HG03175 (cell line): ENCODE results near the gene PARM1.
"Not testable (repeated sequence)": the region's sequence is repeated elsewhere in the genome, so short reads cannot be mapped to it uniquely, and the experiment has no call there.

Experiments used
- ATAC-seq: cut with Tn5 transposase; IDR thresholded peaks from one replicate; pipeline ENCODE4 v1.9.1; 2021; ENCODE audit warnings: mild to moderate bottlenecking, moderate library complexity; ENCODE audit not compliant: unreplicated experiment

PARM1 gene

DNA sequence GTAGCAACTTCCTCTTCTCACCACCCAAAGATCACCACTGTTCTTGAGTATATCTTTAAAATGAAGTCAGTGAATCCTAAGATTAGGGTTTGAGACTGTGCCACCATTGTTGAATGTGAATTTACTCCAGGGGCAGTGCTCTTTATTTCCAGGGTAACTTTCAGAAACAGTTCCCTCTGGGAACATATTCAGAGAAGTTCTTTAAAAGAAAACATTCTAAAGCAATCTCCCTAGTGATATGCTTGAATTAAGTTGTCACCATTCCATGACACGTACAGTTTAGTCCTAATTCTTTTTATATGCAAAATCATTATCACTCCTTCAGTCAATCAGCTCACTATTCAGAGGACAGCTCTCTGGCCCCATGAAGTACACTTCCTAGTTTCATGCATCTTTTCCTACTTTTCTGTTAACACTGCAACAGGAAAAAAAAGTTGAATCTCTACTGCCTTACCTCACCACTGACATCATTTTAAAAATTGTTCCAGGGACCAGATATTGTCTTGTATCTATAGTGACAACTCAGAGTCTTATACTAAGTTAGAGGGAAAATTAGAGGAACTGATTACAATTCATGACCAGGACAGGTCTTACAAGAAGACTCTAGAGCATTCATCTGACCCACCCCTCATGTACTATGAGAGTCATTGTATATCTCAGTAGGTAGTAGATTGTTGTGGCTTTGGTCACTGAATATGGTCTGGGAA lies 49.8 kb downstream of the PARM1 start:
- ATAC-seq: no peak

DNA sequence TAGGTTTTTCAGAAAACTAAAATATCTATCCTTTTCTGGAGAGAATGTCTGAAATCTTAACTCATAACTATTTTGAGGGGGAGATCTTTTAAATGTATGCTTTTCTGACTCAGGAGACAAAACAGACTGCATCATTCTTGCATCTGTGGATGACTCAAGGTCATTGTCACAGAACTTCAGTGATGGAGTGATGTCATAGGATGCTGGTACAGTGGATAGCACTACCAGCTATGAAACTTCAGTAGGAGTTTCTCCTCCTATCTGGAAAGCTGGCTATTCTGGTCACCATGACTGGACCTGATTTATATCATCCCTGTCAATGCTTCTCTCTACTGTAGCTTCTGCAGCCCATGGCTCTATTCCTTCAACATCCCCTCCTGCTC lies 50.3 kb downstream of the PARM1 start:
- no peak for ATAC-seq

- no peak for ATAC-seq
Measured at GRCh38 chr4:74990276-74990875, 57.5 kb downstream of the PARM1 start.

DNA sequence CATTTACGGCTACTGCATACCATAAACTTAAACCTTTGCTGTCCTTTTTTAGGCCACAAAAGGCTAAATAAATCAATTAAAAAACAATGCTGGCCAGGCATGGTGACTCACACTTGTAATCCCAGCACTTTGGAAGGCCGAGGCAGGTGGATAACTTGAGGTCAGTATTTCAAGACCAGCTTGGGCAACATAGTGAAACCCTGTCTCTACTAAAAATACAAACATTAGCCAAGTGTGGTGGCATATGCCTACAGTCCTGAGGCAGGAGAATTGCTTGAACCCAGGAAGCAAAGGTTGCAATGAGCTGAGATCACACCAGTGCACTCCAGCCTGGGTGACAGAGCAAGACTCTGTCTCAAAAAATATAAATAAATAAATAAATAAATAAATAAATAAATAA lies 61.5 kb downstream of the PARM1 start:
- not testable (repeated sequence) for ATAC-seq

GRCh38 chr4:74996996-74997395 lies 64.1 kb downstream of the PARM1 start:
- no peak for ATAC-seq

DNA sequence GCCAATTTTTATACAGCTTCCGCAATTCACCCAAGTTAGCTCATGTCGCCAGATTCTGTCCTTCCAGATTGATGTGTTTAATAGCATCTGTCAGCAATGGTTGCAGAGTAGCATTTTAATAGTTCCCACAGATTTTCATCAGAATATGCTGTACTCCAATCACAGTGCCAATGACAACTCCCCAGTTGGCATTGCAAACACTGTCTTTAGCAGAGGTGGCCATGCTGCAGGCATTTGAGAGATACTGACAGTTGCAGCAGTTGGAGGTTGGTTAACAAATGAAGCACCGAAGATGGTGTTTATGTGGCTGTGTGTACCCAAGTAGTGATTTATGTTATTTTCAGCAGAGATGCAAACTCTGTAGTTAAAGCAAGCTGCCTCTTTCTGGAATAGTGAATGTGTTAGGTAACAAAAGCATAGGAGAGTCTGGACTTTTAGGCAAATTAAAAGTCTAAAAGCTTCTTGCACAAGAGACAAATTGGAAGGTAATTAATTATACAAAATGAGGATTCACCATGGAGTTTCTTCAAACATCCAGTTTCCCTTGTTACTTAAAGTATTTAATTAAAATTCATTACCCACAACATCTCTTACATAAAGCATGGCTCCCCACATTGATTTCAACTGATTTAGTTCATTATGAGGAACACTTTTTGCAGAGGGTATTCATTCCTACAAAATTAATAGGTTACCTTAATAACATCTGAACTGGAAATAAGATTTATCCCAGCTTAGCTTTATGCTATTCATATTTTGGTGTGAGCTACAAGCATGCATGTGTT lies 65.2 kb downstream of the PARM1 start:
- no peak for ATAC-seq

DNA sequence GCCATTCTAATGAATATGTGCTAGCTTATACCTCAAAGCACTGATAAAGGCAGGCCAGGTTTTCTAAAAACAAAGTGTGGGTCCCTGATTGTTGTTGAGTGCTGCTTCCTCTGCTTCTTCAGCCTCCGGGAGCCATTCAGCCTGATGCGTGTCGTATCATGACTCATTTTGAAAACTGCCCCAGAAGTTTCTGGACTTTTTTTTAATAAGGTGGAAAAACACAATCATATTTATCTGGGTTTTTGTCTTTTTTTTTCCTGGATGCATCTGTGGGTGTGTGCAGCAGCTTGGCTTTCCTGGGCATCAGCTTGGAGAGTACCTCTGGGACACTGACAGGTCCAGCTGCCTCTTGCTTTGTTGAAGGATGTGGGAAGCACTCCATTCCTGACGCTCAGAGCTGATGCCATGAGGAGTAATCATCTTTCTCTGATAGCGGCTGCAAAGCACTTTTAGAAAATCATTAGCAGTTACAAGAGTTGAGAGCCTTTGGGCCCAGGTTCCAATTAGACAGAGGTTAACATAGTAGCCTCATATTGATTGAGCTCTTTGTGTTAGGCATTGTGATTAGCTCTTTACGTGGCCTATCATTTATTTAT lies 66.9 kb downstream of the PARM1 start:
- no peak for ATAC-seq

DNA sequence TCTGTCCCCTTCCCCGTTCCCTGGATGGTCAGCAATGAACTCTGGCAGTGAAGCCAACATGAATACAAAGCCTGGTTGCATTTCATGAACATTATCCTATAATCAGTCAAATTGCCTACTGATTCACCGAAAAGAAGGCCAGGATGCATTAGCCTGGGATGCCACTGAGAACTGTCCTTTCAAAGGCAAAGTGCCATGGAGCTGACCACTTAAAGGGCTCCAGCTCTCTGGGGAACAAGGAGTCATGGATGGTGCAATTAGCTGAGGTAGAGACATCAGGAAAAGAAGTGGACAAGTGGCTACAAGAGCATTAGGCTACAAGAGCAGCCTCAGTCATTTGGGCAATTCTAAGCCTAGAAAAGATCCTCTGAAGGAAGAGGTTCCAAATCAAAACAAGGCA lies 69.0 kb downstream of the PARM1 start:
- ATAC-seq: no peak

- no peak for ATAC-seq
Measured at GRCh38 chr4:75002381-75002780, 69.5 kb downstream of the PARM1 start.

DNA sequence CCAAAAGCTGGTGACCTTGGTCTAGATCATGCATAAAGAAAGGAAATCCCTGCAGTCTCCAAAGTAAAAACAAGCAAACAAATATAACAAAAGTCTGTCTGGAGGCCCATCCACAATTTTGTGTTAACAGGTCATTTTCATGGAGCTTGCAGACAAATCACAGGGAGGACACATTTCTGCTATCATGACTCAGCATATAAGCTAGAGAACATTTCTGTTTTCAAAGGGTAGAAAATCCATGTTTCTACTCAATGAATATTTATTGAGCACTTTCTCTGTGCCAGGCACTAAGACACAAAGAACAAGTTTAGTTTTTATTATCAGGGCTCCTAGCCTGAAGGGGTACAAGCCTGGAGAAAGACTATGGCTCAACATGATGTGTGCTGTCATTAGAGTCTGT lies 71.1 kb downstream of the PARM1 start:
- no peak for ATAC-seq

DNA sequence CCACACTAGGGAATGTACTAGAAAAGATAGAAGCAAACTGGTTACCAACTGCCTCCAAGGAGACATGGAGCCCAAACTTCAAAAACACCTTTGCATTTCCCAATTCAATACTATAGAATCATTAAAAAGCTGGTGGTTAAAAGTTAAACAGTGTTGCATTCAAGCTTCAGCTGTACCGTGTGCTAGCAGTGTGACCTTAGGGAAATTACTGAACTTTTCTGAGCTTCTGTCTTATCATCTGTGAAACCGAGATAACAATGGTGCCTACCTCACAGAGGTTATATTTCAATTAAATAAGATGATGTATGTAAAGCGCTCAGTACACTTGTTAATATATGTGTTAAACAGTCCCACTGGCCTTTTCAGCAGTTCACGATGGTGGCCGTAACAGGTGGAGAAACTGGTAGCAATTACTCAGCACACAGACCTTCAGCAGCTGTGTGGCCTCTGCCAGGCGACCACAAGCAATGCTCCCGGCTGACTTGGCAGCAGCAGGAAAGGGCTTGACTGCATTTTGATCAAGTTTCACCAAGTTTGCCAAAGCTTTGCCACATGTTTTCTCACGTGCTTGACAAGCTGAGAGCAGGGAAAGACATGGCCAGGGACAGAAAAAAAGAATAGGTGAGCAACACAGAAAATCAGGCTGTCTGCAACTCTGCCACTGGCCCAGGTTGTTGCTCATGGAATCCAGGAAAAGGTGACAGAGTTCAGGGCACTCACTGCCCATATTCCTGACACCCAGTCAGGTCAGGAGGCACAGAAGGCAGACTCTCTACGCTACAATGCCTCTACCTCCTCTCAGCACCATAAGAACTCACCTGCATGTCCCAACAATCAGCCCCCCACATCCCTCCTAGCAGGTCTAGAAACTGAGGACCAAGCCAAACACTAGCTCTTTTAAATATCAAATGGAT lies 72.1 kb downstream of the PARM1 start:
- ATAC-seq: peak; percentile 70

DNA sequence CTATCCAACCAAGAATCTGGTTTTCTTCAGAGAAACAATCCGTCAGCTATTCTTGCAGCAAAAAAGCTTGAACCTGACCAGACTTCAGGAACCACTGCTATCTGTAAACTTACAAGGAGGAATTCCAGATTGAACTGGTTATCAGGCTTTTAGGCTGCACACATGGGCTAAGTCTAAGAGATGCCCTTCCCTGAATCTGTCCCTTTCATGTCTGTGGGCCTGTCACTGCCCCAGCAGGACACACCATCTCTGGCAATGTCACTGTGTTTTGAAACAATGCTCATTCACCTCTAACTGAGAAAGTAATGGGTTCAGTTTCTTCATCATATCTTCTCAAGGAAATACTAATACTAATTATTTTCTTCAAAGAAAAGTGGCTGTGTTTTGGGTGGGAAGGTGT lies 72.8 kb downstream of the PARM1 start:
- ATAC-seq: no peak

GRCh38 chr4:75007891-75008290 lies 75.0 kb downstream of the PARM1 start:
- ATAC-seq: no peak

GRCh38 chr4:75009138-75009537 lies 76.2 kb downstream of the PARM1 start:
- no peak for ATAC-seq

DNA sequence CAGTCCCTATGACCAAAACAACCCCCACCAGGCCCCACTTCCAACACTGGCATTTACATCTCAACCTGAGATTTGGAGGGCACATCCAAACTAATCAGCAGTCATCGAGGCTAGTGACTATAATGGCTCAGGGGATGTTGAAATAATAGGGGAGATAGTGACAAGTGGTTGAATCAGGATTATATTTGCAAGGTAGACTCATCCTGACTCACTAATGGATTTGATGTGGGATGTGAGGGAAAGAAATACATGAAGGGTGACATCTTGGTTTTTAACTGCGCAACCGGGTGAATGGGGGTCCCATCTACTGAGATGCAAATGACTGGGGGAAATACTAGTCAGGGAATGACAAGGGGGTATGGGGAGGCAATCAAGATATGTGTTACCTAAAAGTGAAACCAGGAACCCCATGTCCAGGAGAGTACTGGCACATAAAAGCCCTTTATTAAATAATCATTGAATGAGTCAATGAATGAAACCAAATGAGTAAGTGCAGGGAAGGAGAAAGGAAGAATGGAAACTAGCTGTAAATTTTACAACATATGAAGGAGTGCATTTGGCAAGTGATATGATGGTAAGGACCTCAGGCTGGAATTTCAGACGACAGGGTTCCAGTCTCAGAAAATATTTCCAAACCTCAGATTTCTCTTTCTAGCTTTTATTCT lies 78.3 kb downstream of the PARM1 start:
- ATAC-seq: no peak

GRCh38 chr4:75015627-75016026 lies 82.7 kb downstream of the PARM1 start:
- no peak for ATAC-seq

DNA sequence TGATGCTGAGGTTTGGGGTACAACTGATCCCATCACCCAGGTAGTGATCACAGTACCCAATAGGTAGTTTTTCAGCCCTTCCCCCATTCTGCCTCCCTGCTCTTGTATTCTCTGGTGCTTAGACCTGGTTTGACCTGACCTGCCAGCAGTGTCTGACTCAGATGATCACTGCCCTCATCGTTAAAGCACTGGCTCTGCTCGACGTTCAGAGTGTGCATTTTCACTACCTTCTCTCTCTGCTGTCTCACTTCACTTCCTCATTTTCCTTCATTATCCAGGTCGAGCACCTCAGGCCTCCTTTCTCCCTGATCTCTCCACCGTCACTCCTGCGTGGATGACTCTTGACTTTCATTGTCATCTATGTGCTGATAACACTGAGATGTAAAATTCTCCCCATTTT lies 83.6 kb downstream of the PARM1 start:
- no peak for ATAC-seq

DNA sequence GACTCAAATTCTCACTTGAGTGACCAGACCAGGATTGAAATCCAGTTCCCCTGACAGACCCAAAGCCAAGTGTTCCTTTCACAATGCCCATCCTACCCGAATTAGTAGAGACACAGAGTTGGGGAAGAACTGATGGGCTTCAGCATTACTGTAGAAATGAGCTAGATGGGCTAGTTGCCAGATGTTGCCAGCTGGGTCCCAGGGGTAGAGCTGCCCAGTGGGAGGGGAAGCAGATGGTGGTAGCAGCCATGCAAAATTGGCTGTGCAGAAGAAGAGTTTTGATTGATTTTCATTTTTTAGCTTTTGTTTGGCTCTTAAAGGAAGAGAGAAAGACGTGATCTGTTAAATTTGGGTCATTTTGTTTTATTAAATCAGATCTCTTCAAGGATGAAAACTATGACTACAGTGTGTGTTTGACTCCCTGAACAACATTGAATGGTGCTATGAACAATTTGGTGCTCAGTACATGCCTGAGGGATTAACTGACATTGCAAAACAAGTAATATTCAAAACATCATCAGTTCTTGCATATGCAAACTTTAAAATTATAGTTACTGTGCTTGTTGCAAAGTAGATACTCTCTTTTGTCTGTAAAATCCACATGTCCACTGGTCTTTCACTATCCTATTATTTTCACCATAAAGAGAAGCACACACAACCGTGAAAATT lies 86.0 kb downstream of the PARM1 start:
- no peak for ATAC-seq

DNA sequence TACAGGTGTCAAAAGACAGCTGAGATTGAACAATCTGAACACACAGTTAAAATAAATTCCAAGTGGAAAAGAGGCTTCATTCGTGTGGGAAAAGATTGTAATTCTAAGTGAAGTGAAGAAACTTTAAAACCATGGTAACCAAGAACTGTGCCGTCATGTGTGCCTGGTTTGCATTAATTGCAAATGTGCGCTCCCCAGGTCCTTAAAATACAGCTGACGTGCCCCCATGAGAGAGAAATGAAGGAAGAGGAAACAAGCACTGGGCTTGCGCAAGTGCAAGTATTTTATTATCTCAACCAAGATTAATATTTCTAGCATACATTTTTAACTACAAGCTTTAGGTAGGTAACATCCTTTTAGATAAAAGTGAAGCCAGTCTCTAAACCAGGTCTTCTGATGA lies 92.5 kb downstream of the PARM1 start:
- ATAC-seq: no peak
